HG03097 (cell line): Measurements from ENCODE around the gene RPH3AL.

Experiments
- ATAC-seq: cut with Tn5 transposase; IDR thresholded peaks from one replicate; pipeline ENCODE4 v1.9.1; 2021; ENCODE audit not compliant: unreplicated experiment, low FRiP score

RPH3AL gene

GRCh38 chr17:354651-355556, 2.3 kb upstream of the RPH3AL start:
- ATAC-seq, result no peak

GRCh38 chr17:353838-354234, 1.2 kb upstream of the RPH3AL start:
- no peak for ATAC-seq

- ATAC-seq, result no peak
Measured at GRCh38 chr17:353213-353837, 718 bp upstream of the RPH3AL start.

GRCh38 chr17:351875-352420, 659 bp downstream of the RPH3AL start:
- no peak for ATAC-seq

GRCh38 chr17:351449-351738, 1.2 kb downstream of the RPH3AL start:
- no peak for ATAC-seq

GRCh38 chr17:350706-351448, 1.7 kb downstream of the RPH3AL start:
- ATAC-seq, result no peak

- no peak for ATAC-seq
Measured at GRCh38 chr17:349666-350065, 2.9 kb downstream of the RPH3AL start.

- ATAC-seq, result no peak
Measured at GRCh38 chr17:348692-349425, 3.7 kb downstream of the RPH3AL start.

GRCh38 chr17:348012-348411, 4.6 kb downstream of the RPH3AL start:
- ATAC-seq, result no peak

GRCh38 chr17:347309-347899, 5.2 kb downstream of the RPH3AL start:
- no peak for ATAC-seq

- no peak for ATAC-seq
Measured at GRCh38 chr17:345992-346785, 6.4 kb downstream of the RPH3AL start.

GRCh38 chr17:345261-345660, 7.3 kb downstream of the RPH3AL start:
- no peak for ATAC-seq

GRCh38 chr17:343875-344752, 8.5 kb downstream of the RPH3AL start:
- no peak for ATAC-seq

GRCh38 chr17:343211-343610, 9.4 kb downstream of the RPH3AL start:
- ATAC-seq, result no peak

- no peak for ATAC-seq
Measured at GRCh38 chr17:340074-340473, 12.5 kb downstream of the RPH3AL start.

- no peak for ATAC-seq
Measured at GRCh38 chr17:339193-340061, 13.2 kb downstream of the RPH3AL start.

- no peak for ATAC-seq
Measured at GRCh38 chr17:338442-339192, 14.0 kb downstream of the RPH3AL start.
